HG02938 (cell line): ENCODE measurements around the gene PKDCC.
A peak's percentile ranks its signal among the peaks of the same experiment; 100 is the strongest.

ENCODE experiments used
- ATAC-seq: cut with Tn5 transposase; IDR thresholded peaks from one replicate; pipeline ENCODE4 v1.9.1; 2021; ENCODE audit warnings: mild to moderate bottlenecking, moderate library complexity; ENCODE audit not compliant: unreplicated experiment

The PKDCC gene

DNA sequence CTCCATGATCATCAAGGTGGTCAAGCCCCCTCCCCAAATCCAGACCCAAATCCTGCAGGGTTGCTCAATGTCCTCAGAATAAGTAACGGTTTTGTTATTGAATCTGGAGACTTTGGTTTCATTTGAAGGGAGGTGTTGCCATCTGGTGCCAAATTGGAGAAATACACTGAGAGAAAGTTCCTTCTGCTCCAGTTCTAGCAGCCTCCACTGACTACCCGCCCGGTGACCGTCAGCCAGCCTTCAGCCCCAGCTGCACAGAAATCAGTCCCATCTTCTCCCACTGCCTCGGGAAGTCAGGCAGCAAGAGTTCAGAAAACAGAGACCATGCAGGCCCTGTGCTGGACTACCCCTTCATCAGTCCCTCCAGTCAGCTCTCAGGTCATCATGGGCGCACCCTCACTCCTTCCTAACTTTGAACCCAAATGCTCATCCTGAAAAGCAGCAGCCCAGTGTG is 38.7 kb downstream of the PKDCC start:
- ATAC-seq = no peak

DNA sequence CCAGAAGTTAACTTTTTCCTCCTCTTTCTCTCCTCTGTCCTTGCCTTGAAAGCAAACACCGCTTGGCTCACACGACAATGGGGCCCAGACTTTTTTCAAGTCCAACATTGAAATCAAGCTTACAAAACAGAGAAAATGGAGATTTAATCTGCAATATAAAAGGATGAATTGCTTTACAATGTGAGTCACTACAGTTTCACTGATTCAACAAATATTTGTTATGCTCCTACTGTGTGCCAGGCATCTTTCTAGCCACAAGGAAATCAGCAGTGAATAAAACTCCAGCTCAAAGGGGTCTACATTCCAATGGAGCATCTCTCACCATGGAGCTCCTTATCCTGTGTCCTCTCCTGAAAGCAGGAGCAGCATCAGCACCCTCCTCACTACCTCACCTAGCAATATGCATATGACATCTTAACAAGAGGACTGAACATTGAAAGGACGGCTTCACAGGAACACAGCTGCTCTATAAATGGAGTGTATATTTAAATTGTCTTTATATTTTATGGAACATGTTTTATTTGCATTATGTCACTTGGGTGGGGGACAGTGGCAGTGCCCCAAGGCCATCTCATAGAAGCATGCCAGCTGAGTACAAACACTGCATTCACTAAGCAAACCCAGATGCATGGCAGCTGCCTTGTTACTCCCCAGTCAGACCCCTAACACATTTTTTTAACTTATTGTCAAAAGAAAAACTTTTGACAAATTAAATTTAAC is 39.5 kb downstream of the PKDCC start:
- no peak for ATAC-seq

DNA sequence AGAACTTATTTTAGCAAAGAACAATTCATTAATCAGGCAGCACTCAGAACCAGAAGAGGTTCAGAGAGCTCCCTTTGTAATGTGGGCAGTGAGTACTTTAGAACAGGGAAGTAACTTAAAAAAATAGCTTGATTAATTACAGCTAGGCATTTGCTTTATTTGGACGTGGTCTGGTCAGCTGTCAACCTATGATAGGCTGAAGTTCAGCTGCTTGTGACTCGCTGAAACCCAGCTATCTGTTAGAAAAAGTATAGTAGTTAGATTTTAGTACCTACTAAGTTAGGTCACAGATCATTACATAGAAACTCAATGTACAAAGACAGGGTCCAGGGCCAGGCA is 40.0 kb downstream of the PKDCC start:
- no peak for ATAC-seq

GRCh38 chr2:42089340-42089925 is 41.6 kb downstream of the PKDCC start:
- peak; percentile 74 for ATAC-seq

- ATAC-seq = no peak
These were observed 42.4 kb downstream of the PKDCC start for GRCh38 chr2:42090216-42090615.

- ATAC-seq = no peak
These were observed 43.9 kb downstream of the PKDCC start for GRCh38 chr2:42091671-42092070.

DNA sequence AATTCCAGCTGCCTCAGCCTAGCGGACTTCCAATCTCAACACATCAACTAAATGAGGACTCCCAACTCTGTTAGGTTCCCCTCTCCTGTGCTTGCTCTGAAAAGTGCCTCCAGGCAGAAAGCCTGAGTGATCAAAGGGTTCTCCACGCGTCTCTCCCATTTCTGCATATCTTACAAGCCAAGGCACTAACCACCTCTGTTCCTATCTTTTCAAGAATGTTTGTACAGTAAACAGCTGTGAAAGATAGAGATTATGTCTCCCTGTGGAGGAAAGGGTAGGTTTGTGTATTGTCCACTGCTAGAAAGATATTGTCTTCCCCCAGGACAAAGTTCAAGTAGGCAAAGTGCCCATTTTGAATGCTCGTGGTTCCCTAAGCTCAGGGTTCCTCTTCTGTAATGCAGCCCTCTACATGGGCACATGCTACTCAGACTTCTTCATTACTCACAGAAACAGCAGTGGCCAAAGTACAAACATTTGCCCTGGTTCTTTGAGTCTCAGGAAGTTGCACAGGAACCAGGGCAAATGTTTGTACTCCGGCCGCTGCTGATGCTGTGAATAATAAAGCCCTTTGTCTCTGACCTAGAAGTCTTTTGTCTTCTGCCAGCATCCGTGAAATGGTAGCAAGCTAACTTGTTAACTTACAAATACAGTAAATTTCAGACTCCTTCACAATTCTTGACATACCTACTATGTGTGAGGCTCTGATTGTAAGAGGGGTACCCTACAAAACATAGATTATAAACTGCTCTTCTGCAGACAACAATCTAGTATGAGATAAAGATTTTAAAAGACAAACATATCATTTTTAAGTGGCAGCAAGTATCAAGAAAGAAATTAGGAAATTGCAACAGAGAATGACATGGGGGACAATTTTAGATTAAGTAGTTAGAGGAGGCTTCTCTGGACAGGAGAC is 44.5 kb downstream of the PKDCC start:
- ATAC-seq = no peak

- ATAC-seq = no peak
These were observed 46.3 kb downstream of the PKDCC start for GRCh38 chr2:42094114-42094513.

- no peak for ATAC-seq
These were observed 48.1 kb downstream of the PKDCC start for GRCh38 chr2:42095923-42096408.

- ATAC-seq = peak; percentile 50
These were observed 49.2 kb downstream of the PKDCC start for GRCh38 chr2:42096869-42097591.

DNA sequence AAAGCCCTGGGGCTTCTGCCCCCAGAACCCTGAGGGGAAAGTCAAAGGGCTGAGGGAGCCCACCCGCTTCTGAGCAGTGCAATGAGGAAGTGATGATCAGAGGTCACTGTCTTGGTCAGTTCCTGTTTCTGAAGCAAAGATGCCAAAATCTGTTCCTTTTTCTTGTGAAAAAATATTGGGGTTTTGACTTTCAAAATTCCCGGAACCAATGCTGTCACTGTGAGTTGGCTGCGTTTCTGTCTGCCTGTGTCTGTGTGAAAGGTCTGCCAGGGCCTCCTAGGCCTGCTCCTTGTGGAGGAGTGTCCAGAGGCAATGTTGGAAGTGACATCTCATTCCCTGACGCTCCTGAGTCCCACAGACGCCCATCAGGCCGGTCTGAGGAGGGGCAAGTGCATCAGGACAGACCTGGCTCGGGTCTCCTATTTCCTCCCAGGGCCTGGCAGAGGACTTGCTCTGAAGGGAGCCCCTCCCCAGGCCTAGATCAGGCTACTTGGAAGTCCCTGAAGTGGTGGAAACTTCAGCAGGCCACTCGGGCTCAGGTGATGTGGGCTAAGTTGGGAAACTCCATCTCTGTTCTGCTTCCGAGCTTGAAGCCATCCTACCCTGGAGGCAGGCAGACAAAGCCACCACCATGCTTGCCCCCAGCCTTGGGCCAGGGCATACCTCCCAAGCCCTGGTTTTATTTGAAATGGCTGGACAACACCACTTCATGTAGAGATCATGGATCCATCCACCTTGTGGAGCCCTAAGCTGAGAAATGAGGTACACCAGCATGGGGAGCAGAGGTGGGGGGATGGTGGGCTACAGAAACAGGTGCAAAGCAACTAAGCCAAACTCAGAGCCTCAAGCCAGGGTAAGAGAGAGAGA is 51.0 kb downstream of the PKDCC start:
- no peak for ATAC-seq

GRCh38 chr2:42099438-42100173 is 51.8 kb downstream of the PKDCC start:
- ATAC-seq = no peak

- ATAC-seq = no peak
These were observed 52.9 kb downstream of the PKDCC start for GRCh38 chr2:42100683-42101205.

GRCh38 chr2:42101206-42102023 is 53.6 kb downstream of the PKDCC start:
- no peak for ATAC-seq

DNA sequence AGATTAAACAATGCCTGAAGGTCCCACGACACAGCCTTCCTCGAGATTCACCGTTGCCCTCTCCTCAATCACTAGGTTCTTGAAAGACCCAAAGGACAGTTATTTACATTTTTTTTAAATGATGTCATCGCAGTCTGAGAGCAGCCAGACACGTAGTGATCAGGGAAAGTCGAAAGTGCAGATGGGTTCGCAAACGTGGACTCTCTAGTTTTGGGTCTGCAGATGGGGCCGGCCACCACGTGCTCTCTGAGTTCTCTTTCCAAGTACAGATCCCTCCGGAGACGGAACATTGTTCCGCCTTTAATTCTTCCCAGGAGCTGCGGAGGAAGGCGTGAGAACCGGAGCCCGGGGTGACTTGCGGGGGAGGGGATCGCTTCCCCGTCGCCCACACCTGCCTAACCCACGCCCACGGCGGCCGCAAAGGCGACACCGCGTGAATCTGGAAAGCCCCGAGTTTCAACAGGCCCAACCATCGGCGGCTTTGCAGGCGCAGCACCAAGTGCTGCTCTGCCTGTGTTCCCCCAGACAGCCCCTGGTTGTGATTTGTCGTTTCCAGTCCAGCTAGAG is 54.3 kb downstream of the PKDCC start:
- peak; percentile 65 for ATAC-seq

- peak; percentile 0 for ATAC-seq
These were observed 55.0 kb downstream of the PKDCC start for GRCh38 chr2:42102591-42103450.

- ATAC-seq = no peak
These were observed 56.0 kb downstream of the PKDCC start for GRCh38 chr2:42103829-42104228.
